Heart left ventricle (tissue), 16 donors: ENCODE results near the gene KNDC1. TPM values are rescaled to one million over a fixed set of nuclear protein-coding genes. Genes with fewer than 3 reads are reported as not detected.

Source experiments
- ATAC-seq, 4 donors: fragments of 200-7000 bp; cut with Tn5 transposase; one replicate each; pipeline ENCODE4 v1.9.1; 2020 to 2022; ENCODE audit warnings: moderate library complexity in 4 of 4, mild to moderate bottlenecking in 3 of 4, moderate number of reproducible peaks in 1 of 4
- DNase-seq, 5 donors: peaks; one replicate each; pipeline ENCODE4 v3.0.0-alpha.2; 2020
- H3K27ac ChIP-seq, 12 donors: fragments of 200-600 bp; sonication (generic) in 4 of 12; one replicate each; pipeline versions ENCODE4 v1.5.0 to v1.8.0; 2016 to 2022; ENCODE audit warnings: mild to moderate bottlenecking in 2 of 12
- H3K27me3 ChIP-seq, 9 donors: fragments of 200-600 bp; sonication (generic) in 2 of 9; one replicate each; pipeline versions ENCODE4 v1.5.1 to v1.8.0; 2016 to 2022; ENCODE audit warnings: mild to moderate bottlenecking in 3 of 9
- H3K36me3 ChIP-seq, 9 donors: fragments of 200-600 bp; sonication (generic) in 2 of 9; one replicate each; pipeline versions ENCODE4 v1.5.0 to v1.8.0; 2018 to 2022; ENCODE audit warnings: mild to moderate bottlenecking in 2 of 9
- H3K4me1 ChIP-seq, 12 donors: fragments of 200-600 bp; sonication (generic) in 4 of 12; one replicate each; pipeline versions ENCODE4 v1.5.0 to v1.8.0; 2016 to 2022; ENCODE audit warnings: mild to moderate bottlenecking in 3 of 12
- H3K4me3 ChIP-seq, 12 donors: fragments of 200-600 bp; sonication (generic) in 4 of 12; one replicate each; pipeline versions ENCODE4 v1.5.0 to v1.8.0; 2017 to 2022; ENCODE audit warnings: mild to moderate bottlenecking in 9 of 12, moderate library complexity in 4 of 12
- H3K9me3 ChIP-seq, 12 donors: fragments of 200-600 bp; sonication (generic) in 4 of 12; one replicate each; pipeline versions ENCODE4 v1.5.0 to v1.8.0; 2016 to 2022; ENCODE audit warnings: mild to moderate bottlenecking in 1 of 12
- CTCF ChIP-seq, 12 donors: fragments of 200-600 bp; sonication (generic) in 4 of 12; IDR thresholded peaks; one replicate each; pipeline versions ENCODE4 v1.5.0 to v1.8.0; 2018 to 2022; ENCODE audit warnings: antibody characterized with exemption in 12 of 12, mild to moderate bottlenecking in 5 of 12
- POLR2A ChIP-seq, 2 donors: fragments of 450-650 bp; IDR thresholded peaks; one replicate each; pipeline ENCODE4 v1.6.1; 2017; ENCODE audit warnings: antibody characterized with exemption in 2 of 2, mild to moderate bottlenecking in 2 of 2, moderate library complexity in 2 of 2
- WGBS, 4 donors: extraction: QIAGEN DNeasy Blood & Tissue Kit in 2 of 4; methylation state at CpG; one replicate each; pipeline versions ENCODE4 v1.1.5 to v1.1.7; 2013 to 2018; 5-methylcytosine and 5-hydroxymethylcytosine counted together
- intact Hi-C, 10 donors: fragments of 100-400 bp; cut with DNase I; formaldehyde crosslinking; loops; one replicate each; pipeline versions ENCODE4 v1.11.1 to v1.14.2; 2022
- microRNA counts, 2 donors: library from miRNA; unstranded; fragments of <30 nt; microRNA quantifications; one replicate each; lab custom pipeline; 2016
- microRNA-seq, 4 donors: library from miRNA; unstranded; fragments of <30 nt; microRNA quantifications; one replicate each; pipeline versions ENCODE4 to v1.2.0, GENCODE V29; 2017 to 2020
- polyA plus RNA-seq, 2 donors: library from polyadenylated mRNA; stranded (reverse); fragments of 200-250 nt; gene quantifications; one replicate each; pipeline ENCODE4 v1.2.3, GENCODE V29; 2013
- total RNA-seq, 9 donors: library from RNA; depleted of rRNA in 2 of 9; stranded (reverse); fragments of >200 nt in 2 of 9; fragmentation: NEBNext Ultra II Directional in 3 of 9; extraction: Animal tissue kit (Norgen Biotek cat#: 25700) in 3 of 9; gene quantifications; one replicate each; pipeline versions ENCODE4 v1.1.0 to v1.2.4, GENCODE V29; 2016 to 2023
- donor health status: ischemic (EF 13 %, LVEDD 7.1; RV severe dilation, severe dysfunction).
- donor health status: healthy with polysubstance abuse.
- donor health status: DM: no; HTN: yes; CAD: no.
- donor health status: DM: no; HTN: no; CAD: no.
- donor health status: ischemic (EF 25% LVEDD 6.9; RV normal size, moderate dysfunction).
- donor health status: ischemic (EF 25% LVEDD 5.7; RV mildly dilated, moderate dysfunction).
- donor health status: healthy.
- donor health status: DM: yes; HTN: yes; CAD: no.
- donor health status: ischemic (EF 35%, LVEDD 5.7; RV mildly dilated, moderate dysfunction).
- donor health status: nonischemic (EF 11% LVEDD 7.7; RV severe dilation, severe dysfunction).
- donor health status: DM: yes; HTN: yes; CAD: no.
- donor health status: PGD.
- donor health status: ischemic (EF 29% LVEDD 5.4; RV normal size, mild dysfunction).
- donor health status: nonischemic (EF 23%, LVEDD 6.1; RV moderate dilation, normal function).

The KNDC1 gene
- total and polyA plus RNA-seq, 11 donors, result 0.04 to 2.9 (median 0.10) TPM; not detected in 3

DNA sequence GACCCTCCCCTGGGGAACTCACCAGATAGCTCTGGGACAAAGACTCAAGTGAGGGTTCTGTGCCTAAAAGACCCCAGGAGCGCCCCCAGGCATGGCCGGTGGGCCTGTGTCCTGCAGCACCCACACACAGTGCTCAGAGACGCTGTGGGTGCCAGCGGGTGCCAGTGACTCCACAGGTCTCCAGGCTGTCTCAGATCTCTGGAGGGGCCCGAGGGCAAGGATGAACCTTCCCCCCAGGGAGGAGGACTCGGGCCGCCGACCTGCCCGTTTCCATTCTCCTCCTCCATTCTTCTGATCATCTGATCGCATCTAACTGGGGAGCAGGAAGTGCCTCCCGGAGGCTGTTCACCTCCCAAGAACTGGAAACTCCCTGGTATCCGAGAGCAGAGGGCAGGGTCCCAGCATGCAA, 115.7 kb downstream of the KNDC1 start:
- ATAC-seq (no peak), DNase-seq (no peak)
- Histone ChIP-seq H3K4me1 (peaks cover 0 to 62% (median 8%) of the 10 kb centered on the region in 12 donors), H3K36me3 (peaks cover 0 to 28% (median 13%) of the 10 kb centered on the region in 9 donors), H3K27me3 (peaks cover 0 to 31% (median 20%) of the 10 kb centered on the region in 9 donors), H3K27ac (peak overlapping the region in 1 of 12 donors; percentile 79), H3K4me3 (peak overlapping the region in 5 of 12 donors; percentile 2 to 63 (median 38)), H3K9me3 (no peaks in the 10 kb centered on the region)
- TF ChIP-seq CTCF (IDR thresholded peaks at IDR 0.05) (no peak), POLR2A (IDR thresholded peaks at IDR 0.05) (no peak)
- intact Hi-C loops, result no loop called here
- WGBS, 4 donors, result 38 to 49% (median 43%) methylated on average over 11 to 12 of the region's 12 CpGs

MicroRNAs within 50 kb of the gene (microRNA counts, 767-probe panel; counts per million panel counts)
- microRNA hsa-miR-202-3p (lab: Ali Mortazavi, UCI), result 0 to 71.6 counts per million in 2 donors

Small RNA genes within 50 kb of the gene (microRNA-seq; reads per million reads assigned to microRNA genes)
- gene MIR202, result 0 to 4.6 (median 0.59) reads per million in 4 donors

Other genes with a start within 250 kb of the KNDC1 start
- gene CFAP46, start 217.6 kb upstream of the KNDC1 start, total RNA-seq, result 1 to 10 TPM in 5 of 9 donors, under 1 TPM in 4; 0.61 to 1.8 (median 1.1) TPM
- gene CFAP46, start 217.6 kb upstream of the KNDC1 start, polyA plus RNA-seq, result under 1 TPM; 0.62 to 0.65 TPM
- gene ADGRA1, start 72.3 kb upstream of the KNDC1 start, total RNA-seq, result under 1 TPM in 2 of 9 donors, not detected in 7; 0.13 to 0.19 TPM
- under 1 TPM in 1 of 2 donors, not detected in 1; 0.03 TPM for gene ADGRA1, start 72.3 kb upstream of the KNDC1 start, polyA plus RNA-seq
- gene UTF1, start 70.0 kb downstream of the KNDC1 start, total RNA-seq, result not detected
- gene UTF1, start 70.0 kb downstream of the KNDC1 start, polyA plus RNA-seq, result not detected
- gene VENTX, start 77.6 kb downstream of the KNDC1 start, total RNA-seq, result 1 to 10 TPM in 1 of 9 donors, under 1 TPM in 8; 0.29 to 2.3 (median 0.56) TPM
- gene VENTX, start 77.6 kb downstream of the KNDC1 start, polyA plus RNA-seq, result under 1 TPM; 0.58 to 0.99 TPM
- 10 to 100 TPM in 1 of 9 donors, 1 to 10 TPM in 8; 1.2 to 10.3 (median 2.6) TPM for gene ADAM8, start 116.6 kb downstream of the KNDC1 start, total RNA-seq
- gene ADAM8, start 116.6 kb downstream of the KNDC1 start, polyA plus RNA-seq, result 1 to 10 TPM in 1 of 2 donors, under 1 TPM in 1; 0.50 to 1.2 TPM
- 10 to 100 TPM; 33.5 to 49.5 (median 40.1) TPM for gene TUBGCP2, start 148.7 kb downstream of the KNDC1 start, total RNA-seq
- gene TUBGCP2, start 148.7 kb downstream of the KNDC1 start, polyA plus RNA-seq, result 10 to 100 TPM; 34.5 to 36.0 TPM
- gene ZNF511, start 148.7 kb downstream of the KNDC1 start, total RNA-seq, result 10 to 100 TPM; 34.5 to 53.3 (median 40.5) TPM
- gene ZNF511, start 148.7 kb downstream of the KNDC1 start, polyA plus RNA-seq, result 10 to 100 TPM; 44.5 to 80.4 TPM
- gene CALY, start 176.7 kb downstream of the KNDC1 start, total RNA-seq, result 1 to 10 TPM in 1 of 9 donors, not detected in 8; 1.7 TPM
- not detected for gene CALY, start 176.7 kb downstream of the KNDC1 start, polyA plus RNA-seq
- gene PRAP1, start 187.2 kb downstream of the KNDC1 start, total RNA-seq, result not detected
- not detected for gene PRAP1, start 187.2 kb downstream of the KNDC1 start, polyA plus RNA-seq
- 10 to 100 TPM in 2 of 9 donors, 1 to 10 TPM in 7; 4.3 to 24.1 (median 8.0) TPM for gene FUOM, start 197.8 kb downstream of the KNDC1 start, total RNA-seq
- gene FUOM, start 197.8 kb downstream of the KNDC1 start, polyA plus RNA-seq, result 10 to 100 TPM in 1 of 2 donors, 1 to 10 TPM in 1; 8.6 to 16.0 TPM
- gene ECHS1, start 213.1 kb downstream of the KNDC1 start, total RNA-seq, result 100 to 1,000 TPM; 148 to 303 (median 201) TPM
- 100 to 1,000 TPM; 132 to 217 TPM for gene ECHS1, start 213.1 kb downstream of the KNDC1 start, polyA plus RNA-seq
- 1 to 10 TPM; 2.1 to 7.3 (median 3.4) TPM for gene PAOX, start 219.0 kb downstream of the KNDC1 start, total RNA-seq
- gene PAOX, start 219.0 kb downstream of the KNDC1 start, polyA plus RNA-seq, result 1 to 10 TPM; 2.9 to 4.7 TPM
- 10 to 100 TPM; 11.6 to 29.5 (median 18.1) TPM for gene MTG1, start 233.9 kb downstream of the KNDC1 start, total RNA-seq
- 10 to 100 TPM; 24.8 to 34.2 TPM for gene MTG1, start 233.9 kb downstream of the KNDC1 start, polyA plus RNA-seq